Stimulated activated CD8-positive, alpha-beta memory T cell treated with anti-CD3 and anti-CD28 coated beads, Interleukin-12 subunit alpha, Interleukin-12 subunit beta, amount 100 ng/mL, for 24 hours (primary cell): ENCODE measurements around the gene TRPC4AP.

Experiments used
- DNase-seq: peaks from one replicate; pipeline ENCODE4 v3.0.0-alpha.2; 2020; ENCODE audit errors: extremely low read depth

Gene TRPC4AP

DNA sequence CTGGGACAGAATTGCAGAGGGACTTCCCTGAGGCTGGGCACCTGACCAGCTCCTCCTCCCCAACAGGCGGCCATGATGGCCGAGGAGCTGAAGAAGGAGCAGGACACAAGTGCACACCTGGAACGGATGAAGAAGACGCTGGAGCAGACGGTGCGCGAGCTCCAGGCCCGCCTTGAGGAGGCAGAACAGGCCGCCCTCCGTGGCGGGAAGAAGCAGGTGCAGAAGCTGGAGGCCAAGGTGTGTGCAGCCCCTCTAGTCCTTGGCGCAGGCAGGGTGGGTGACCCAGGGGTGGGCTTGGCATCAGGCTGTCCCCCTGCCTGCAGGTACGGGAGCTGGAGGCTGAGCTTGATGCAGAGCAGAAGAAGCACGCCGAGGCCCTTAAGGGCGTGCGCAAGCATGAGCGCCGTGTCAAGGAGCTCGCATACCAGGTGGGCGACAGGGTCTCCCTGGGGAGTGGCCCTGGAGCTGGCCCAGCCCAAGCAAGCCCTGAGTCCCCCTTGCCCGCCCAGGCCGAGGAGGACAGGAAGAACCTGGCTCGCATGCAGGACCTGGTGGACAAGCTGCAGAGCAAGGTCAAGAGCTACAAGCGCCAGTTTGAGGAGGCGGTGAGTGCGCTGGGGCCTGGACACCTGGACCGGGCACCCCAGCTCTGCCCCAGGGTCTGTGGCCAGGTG, 91.5 kb downstream of the TRPC4AP start:
- no peak for DNase-seq

DNA sequence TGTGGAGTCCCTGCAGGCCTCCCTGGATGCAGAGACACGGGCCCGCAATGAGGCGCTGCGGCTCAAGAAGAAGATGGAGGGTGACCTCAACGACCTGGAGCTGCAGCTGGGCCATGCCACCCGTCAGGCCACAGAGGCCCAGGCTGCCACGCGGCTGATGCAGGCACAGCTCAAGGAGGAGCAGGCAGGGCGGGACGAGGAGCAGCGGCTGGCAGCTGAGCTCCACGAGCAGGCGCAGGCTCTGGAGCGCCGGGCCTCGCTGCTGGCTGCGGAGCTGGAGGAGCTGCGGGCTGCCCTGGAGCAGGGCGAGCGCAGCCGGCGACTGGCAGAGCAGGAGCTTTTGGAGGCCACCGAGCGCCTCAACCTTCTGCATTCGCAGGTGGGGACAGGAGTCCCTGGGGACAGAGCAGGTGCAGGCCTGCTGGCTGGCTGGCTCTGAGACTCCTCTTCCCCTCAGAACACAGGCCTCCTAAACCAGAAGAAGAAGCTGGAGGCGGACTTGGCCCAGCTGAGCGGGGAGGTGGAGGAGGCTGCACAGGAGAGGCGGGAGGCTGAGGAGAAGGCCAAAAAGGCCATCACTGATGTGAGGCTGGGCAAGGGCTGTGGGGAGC, 92.2 kb downstream of the TRPC4AP start:
- DNase-seq, result no peak

DNA sequence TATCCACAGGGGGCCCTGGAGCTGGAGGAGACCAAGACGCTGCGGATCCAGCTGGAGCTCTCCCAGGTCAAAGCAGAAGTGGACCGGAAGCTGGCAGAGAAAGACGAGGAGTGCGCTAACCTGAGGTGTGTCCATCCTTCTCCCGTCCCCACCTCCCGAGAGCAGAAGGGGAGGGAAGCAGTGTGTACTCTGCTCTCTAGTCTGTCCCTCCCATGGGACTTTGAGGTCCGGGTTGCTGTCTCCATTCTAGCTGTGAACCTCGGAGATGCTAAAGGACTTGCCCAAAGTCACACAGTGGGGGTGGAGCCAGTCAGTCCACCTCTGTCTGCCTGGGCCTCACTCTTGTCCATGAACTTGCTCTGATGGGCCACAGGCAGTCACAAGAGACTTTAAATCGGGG, 92.8 kb downstream of the TRPC4AP start:
- no peak for DNase-seq

DNA sequence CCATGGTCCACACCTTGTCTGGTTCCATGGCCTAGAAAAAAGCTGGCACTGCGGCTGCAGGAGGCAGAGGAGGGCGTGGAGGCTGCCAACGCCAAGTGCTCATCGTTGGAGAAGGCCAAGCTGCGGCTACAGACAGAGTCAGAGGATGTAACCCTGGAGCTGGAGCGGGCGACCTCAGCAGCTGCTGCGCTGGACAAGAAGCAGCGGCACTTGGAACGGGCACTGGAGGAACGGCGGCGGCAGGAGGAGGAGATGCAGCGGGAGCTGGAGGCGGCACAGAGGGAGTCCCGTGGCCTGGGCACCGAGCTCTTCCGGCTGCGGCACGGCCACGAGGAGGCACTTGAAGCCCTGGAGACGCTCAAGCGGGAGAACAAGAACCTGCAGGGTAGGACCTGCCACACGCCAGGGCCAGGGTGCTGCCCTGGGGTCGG, 93.6 kb downstream of the TRPC4AP start:
- DNase-seq, result no peak

DNA sequence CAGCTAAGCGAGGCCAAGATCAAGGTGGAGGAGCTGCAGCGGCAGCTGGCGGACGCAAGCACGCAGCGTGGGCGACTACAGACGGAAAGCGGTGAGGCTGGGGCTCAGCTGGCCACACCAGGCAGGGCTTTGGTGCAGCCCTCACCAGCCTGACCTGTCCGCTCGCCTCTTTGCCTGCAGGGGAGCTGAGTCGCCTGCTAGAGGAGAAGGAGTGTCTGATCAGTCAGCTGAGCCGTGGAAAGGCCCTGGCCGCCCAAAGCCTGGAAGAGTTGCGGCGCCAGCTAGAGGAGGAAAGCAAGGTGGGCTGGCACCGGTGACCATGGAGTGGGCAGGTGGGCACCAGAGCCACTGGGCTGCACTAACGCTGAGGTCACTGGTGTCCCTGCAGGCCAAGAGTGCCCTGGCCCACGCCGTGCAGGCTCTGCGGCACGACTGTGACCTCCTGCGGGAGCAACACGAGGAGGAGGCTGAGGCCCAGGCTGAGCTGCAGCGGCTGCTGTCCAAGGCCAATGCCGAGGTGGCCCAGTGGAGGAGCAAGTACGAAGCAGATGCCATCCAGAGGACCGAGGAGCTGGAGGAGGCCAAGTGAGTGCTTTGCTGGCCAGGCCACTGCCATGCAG, 94.2 kb downstream of the TRPC4AP start:
- DNase-seq, result no peak

DNA sequence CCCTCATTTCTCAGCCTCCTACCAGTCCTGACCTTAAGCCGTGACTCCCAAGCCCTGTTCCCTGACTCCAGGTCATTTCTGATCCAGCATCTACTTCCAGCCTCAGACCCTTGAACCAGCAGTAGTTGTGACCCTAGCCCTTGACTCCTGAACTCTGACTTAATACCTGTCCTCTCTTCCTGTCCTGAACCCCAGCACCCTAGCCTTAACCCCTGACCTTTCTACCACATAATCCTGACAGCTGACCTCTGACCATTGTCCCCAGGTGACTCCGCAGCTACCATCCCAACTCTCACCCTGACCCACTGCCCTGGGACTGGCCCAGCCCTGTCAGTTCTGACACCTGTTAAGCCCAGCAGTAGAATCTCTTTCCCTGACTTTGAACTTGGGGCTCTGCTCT, 94.8 kb downstream of the TRPC4AP start:
- DNase-seq, result no peak

DNA sequence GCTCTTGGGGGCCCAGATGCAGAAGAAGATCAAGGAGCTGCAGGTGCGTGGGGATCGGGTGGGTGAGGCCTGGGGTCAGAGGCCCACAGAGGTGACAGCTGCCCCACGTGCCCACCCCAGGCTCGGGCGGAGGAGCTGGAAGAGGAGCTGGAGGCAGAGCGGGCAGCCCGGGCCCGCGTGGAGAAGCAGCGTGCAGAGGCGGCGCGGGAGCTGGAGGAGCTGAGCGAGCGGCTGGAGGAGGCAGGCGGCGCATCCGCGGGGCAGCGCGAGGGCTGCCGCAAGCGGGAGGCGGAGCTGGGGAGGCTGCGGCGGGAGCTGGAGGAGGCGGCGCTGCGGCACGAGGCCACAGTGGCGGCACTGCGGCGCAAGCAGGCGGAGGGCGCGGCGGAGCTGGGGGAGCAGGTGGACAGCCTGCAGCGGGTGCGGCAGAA, 95.5 kb downstream of the TRPC4AP start:
- DNase-seq, result no peak

DNA sequence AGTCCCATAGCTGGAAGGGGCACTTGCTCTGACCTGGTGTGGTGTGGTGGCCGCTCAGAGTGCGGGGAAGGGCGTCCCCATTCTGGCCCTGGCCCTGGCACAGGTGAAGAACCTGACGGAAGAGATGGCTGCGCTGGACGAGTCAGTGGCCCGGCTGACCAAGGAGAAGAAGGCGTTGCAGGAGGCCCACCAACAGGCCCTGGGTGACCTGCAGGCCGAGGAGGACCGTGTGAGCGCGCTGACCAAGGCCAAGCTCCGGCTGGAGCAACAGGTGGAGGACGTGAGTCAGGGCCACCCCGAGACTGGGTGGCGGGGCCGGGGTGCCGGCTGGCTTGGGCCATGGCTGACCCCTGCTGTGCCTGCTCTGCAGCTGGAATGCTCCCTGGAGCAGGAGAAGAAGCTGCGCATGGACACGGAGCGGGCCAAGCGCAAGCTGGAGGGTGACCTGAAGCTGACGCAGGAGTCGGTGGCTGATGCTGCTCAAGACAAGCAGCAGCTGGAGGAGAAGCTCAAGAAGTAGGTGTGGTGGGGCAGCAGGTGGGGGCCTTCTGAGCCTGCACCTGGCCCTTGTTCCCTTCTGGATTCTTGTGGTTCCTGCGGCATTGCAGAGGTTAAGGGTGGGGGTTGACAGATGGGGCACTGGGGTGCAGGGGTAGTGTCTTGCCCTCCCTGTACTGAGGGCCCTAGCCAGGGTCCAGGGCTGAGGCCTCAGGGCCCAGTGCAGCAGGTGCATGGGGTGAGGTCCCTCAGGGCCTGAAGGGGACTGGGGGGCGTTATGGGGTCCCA, 96.2 kb downstream of the TRPC4AP start:
- DNase-seq, result no peak

DNA sequence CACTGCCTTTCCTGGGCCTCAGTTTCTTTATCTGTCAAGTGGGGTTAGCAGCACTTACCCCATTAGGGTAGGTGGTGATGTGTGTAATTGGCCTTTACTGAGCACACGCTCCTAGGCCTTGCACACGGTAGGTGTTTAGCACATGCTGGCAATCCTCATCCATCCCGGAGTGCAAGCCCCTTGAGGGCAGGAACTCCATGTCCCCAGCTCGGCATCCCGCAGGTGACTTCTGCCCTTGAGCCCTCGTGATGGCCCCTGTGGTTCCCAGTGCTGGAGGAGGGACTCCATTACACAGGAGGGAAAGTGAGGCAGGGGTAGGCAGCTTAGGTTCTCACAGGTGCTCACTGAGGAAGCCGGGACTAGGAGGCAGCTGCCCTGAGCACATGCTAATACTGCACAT, 96.9 kb downstream of the TRPC4AP start:
- no peak for DNase-seq

DNA sequence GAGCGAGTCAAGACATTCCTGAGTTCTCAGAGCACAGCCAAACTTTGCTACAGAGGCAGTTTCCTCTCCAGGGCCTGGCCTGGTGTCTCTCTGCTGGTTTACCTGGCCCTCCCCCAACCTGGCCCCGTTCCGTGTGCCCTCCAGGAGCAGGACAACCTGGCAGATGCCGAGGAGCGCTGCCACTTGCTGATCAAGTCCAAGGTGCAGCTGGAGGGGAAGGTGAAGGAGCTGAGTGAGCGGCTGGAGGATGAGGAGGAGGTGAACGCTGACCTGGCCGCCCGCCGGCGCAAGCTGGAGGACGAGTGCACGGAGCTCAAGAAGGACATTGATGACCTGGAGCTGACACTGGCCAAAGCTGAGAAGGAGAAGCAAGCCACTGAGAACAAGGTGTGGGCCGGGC, 97.4 kb downstream of the TRPC4AP start:
- DNase-seq, result no peak

DNA sequence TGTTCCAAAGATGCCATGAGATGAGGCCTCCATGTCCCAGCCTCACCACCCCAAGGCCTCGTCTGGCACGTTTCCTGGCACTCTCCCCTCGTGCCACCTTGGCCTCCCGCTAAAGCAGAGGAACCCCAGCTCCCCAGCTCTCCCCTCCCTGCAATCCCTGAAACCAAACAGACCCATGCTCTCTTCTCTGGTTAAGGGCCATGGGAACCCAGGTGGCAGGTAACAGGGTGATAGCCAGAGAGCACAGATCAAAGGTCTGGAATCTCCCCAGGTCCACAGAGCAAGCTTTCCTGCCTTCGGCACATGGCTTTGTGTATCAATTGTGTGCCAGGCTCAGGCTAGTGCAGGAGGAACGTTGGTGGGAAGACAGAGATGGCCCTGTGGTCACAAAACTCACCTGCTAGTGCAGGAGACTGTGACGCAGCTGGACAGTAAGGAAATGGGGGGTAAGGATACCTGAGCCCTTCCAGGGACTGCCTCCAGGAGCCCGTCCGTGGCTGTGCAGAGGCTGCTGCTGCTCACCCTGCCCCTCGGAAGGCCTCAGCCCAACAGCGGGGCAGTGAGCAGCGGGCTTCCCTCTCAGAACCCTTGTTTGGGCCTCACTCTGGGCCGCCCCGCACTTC, 98.0 kb downstream of the TRPC4AP start:
- DNase-seq, result no peak

DNA sequence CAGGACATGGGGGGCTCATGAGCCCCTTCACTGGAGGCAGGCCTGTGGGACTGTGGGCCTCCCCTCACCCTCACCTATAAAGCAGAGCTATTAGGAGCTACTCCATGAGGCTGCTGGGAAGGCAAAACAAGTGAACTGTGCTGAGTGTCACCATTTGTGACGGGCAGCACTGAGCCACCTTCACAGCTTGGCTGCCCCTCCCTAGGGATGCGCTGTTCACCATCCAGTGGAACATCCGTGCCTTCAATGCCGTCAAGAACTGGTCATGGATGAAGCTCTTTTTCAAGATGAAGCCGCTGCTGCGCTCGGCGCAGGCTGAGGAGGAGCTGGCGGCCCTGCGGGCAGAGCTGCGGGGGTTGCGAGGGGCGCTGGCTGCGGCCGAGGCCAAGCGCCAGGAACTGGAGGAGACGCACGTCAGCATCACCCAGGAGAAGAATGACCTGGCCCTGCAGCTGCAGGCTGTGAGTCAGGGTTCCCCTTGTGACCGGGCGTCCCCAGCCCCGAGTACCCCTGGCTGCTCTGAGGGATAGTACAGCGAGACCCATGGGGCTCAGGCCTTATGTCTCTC, 98.6 kb downstream of the TRPC4AP start:
- no peak for DNase-seq

DNA sequence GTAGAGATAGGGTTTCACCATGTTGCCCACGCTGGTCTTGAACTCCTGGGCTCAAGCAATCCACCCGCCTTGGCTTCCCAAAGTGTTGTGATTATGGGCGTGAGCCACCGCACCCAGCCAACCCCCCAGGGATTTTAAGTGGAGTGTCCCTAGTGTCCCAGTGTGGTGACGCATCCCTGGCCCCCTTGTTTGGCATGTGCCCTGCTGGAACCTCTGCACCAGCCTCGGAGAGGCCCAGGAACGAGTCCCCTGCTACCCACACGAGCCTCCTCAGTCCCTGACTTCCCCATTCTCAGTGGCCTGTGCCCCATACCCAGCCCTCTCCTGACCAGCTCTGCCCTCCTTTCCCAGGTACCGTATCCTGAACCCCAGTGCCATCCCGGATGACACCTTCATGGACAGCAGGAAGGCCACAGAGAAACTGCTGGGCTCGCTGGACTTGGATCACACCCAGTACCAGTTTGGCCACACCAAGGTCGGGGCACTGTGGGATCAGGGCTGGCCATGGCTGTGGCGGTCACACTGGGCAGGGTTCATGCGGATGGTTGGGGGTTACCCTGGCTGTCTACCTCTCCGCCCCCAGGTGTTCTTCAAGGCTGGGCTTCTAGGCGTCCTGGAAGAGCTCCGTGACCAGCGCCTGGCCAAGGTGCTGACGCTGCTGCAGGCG, 99.7 kb downstream of the TRPC4AP start:
- no peak for DNase-seq

DNA sequence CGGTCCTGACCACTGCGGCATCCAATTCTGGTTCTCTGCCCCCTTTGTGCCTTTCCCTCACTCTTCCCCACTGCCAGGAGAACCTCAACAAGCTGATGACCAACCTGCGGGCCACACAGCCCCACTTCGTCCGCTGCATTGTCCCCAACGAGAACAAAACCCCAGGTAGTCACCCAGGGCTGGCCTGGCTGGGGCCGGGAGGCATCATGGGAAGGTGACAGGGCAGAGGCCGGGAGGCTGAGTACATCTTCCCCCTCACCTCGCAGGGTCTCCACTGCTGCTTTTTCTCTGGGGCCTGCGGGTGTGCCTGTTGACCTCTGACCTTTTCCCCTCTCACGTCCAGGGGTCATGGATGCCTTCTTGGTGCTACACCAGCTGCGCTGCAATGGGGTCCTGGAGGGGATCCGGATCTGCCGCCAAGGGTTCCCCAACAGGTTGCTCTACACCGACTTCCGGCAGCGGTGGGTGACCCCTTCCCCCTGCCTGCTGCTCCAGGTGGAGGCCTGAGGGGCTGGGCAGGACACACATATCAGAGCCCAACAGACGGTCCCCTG, 101.9 kb downstream of the TRPC4AP start:
- no peak for DNase-seq

DNA sequence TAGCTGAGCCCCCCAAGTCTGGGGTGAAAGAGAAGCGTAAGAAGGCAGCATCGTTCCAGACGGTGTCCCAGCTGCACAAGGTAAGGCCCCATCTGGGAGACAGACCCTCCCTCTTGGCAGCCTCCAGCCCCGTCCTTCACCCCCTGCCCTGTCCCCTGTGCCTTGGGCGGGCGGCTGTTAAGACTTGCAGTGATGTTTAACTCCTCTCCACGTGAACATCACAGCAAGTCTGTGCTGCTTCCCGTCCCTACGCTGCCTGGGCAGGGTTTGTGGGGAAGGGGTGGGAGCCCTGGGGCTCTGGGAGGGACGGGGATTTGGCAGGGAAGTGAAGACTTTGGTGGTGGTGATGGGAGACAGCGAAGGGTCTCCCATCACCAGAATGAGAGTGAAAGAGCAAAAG, 102.4 kb downstream of the TRPC4AP start:
- DNase-seq, result no peak

DNA sequence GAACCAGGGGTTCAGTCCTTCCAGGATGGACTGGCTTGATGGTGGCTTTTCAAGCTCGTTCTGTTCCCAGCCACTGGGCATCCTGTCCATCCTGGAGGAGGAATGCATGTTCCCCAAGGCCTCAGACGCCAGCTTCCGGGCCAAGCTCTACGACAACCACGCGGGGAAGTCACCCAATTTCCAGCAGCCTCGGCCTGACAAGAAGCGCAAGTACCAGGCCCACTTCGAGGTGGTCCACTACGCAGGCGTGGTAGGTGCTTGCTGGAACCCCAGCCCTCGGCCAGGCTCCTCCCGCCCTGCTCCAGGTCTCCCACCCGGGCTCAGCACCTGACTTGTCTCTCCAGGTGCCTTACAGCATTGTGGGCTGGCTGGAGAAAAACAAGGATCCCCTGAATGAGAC, 102.9 kb downstream of the TRPC4AP start:
- DNase-seq, result no peak

DNA sequence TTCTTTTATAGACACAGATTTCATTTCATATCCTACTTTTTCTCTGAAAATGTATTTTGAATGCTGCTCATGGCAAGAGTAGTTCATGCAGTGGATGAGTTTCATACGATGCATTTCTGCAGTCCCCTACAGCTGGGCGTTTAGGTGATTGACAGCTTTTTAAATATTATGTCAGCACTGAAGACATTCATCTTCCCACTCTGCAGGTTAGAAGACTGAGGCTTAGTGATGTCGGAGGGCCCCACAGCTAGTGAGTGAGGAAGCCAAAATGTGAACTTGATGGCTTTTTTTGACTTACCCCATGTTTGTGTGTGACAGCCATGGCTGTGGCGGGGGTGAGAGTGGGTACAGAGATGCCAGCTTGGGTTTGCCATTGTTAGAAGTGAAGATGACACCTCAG, 103.5 kb downstream of the TRPC4AP start:
- no peak for DNase-seq

DNA sequence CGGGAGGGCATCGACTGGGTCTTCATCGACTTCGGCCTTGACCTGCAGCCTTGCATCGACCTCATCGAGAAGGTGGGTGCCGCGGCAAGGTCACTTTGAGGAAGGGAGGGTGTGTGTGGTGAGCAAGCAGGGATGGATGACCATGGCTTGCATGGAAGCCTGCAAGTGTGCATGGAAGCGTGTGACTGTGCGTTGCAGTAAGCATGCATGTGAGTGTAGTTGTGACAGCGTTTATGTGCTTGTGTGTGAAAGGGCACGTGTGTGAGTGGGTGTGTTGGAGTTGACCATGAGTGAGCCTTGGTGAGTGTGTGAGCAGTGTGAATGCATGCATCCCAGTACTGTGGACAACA, 104.4 kb downstream of the TRPC4AP start:
- DNase-seq, result no peak

DNA sequence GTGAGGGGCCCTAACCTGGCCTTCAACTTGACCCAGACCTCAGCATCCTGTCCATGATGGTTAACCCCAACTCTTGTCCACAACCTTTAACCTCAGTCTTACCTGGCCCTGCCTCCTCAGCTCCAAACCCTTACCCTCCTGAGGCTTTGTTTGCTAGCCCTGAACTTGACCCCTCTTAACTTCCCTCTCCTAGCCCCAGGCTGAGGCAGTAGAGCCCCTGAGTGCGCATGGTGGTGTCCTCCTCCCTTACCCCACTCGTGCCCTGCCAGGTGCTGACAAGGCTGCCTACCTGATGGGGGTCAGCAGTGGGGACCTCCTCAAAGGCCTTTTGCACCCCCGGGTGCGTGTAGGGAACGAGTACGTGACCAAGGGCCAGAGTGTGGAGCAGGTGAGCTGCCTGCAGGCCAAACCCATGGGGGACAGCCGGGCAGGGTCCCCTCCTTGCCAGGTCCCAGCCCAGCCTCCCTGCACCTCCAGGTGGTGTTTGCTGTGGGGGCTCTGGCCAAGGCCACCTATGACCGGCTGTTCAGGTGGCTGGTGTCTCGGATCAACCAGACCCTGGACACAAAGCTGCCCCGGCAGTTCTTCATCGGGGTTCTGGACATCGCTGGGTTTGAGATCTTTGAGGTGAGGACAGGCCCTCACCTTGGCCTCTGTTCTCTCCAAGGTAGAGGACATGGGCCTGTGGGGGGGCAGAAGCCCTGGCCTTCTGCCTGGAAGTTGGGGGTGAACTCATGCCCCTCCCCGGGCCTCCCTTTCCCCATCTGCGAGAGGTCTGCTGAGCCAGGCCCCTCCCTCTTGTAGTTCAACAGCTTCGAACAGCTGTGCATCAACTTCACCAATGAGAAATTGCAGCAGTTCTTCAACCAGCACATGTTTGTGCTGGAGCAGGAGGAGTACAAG, 105.1 kb downstream of the TRPC4AP start:
- DNase-seq, result no peak
